GM23338 (cell line): ENCODE data around the gene NEFH. TPM values are rescaled to one million over a fixed set of nuclear protein-coding genes. Genes with fewer than 3 reads are reported as not detected.
A peak's percentile ranks its signal among the peaks of the same experiment; 100 is the strongest.

Experiments used
- ATAC-seq: fragments of 200-7000 bp; cut with Tn5 transposase; 3 replicates; pipeline ENCODE4 v1.9.1; 2020
- DNase-seq: peaks from one replicate; pipeline ENCODE4 v3.0.0-alpha.2; 2015; ENCODE audit warnings: low spot score
- H2AFZ ChIP-seq: fragments of 200-600 bp; sonication (generic); 2 replicates; pipeline ENCODE4 v1.8.0; 2016; ENCODE audit warnings: antibody characterized with exemption, mild to moderate bottlenecking, moderate library complexity
- H3F3A ChIP-seq: fragments of 200-600 bp; sonication (generic); replicated peaks from 2 replicates; pipeline ENCODE4 v1.8.0; 2017; ENCODE audit warnings: antibody characterized with exemption, mixed run types, low read depth
- H3K27ac ChIP-seq: fragments of 200-600 bp; sonication (generic); 2 replicates; pipeline ENCODE4 v1.6.1; 2016; ENCODE audit warnings: low read depth
- H3K27me3 ChIP-seq: fragments of 200-600 bp; sonication (generic); 2 replicates; pipeline ENCODE4 v1.8.0; 2016; ENCODE audit warnings: mild to moderate bottlenecking, mixed run types, moderate library complexity; ENCODE audit not compliant: insufficient read depth
- H3K36me3 ChIP-seq: fragments of 200-600 bp; sonication (generic); 2 replicates; pipeline ENCODE4 v1.8.0; 2016; ENCODE audit warnings: mild to moderate bottlenecking; ENCODE audit not compliant: insufficient read depth
- H3K4me1 ChIP-seq: fragments of 200-600 bp; sonication (generic); 2 replicates; pipeline ENCODE4 v1.8.0; 2016; ENCODE audit warnings: mild to moderate bottlenecking, moderate library complexity; ENCODE audit not compliant: insufficient read depth
- H3K4me2 ChIP-seq: fragments of 200-600 bp; sonication (generic); 2 replicates; pipeline ENCODE4 v1.7.1; 2017; ENCODE audit warnings: mixed run types
- H3K4me3 ChIP-seq: fragments of 200-600 bp; sonication (generic); 2 replicates; pipeline ENCODE4 v1.6.1; 2016; ENCODE audit warnings: mixed run types
- H3K79me2 ChIP-seq: fragments of 200-600 bp; sonication (generic); replicated peaks from 2 replicates; pipeline ENCODE4 v1.8.0; 2017; ENCODE audit warnings: mild to moderate bottlenecking; ENCODE audit not compliant: insufficient read depth
- H3K9me2 ChIP-seq: fragments of 200-600 bp; sonication (generic); 2 replicates; pipeline ENCODE4 v1.8.0; 2017; ENCODE audit not compliant: insufficient read depth
- H4K20me1 ChIP-seq: fragments of 200-600 bp; sonication (generic); replicated peaks from 2 replicates; pipeline ENCODE4 v1.8.0; 2017; ENCODE audit warnings: mild to moderate bottlenecking; ENCODE audit not compliant: insufficient read depth
- H3K27ac Mint-ChIP-seq: 2 replicates; pipeline ENCODE4 v1.8.0; 2020; ENCODE audit warnings: inconsistent platforms, mild to moderate bottlenecking, moderate library complexity, mixed read lengths
- H3K27me3 Mint-ChIP-seq: 3 replicates; pipeline ENCODE4 v1.8.0; 2022; ENCODE audit warnings: low read depth, mild to moderate bottlenecking, moderate library complexity, mixed read lengths, inconsistent platforms; ENCODE audit not compliant: insufficient read depth, poor library complexity
- H3K36me3 Mint-ChIP-seq: 3 replicates; pipeline ENCODE4 v1.8.0; 2021; ENCODE audit warnings: low read depth, mild to moderate bottlenecking, inconsistent platforms, moderate library complexity, mixed read lengths
- H3K4me1 Mint-ChIP-seq: 3 replicates; pipeline ENCODE4 v1.8.0; 2020; ENCODE audit warnings: mild to moderate bottlenecking, inconsistent platforms, mixed read lengths
- H3K4me3 Mint-ChIP-seq: 3 replicates; pipeline ENCODE4 v1.8.0; 2021; ENCODE audit warnings: moderate library complexity, mild to moderate bottlenecking, inconsistent platforms, mixed read lengths
- H3K9me3 Mint-ChIP-seq: 3 replicates; pipeline ENCODE4 v1.8.0; 2020; ENCODE audit warnings: moderate library complexity, mild to moderate bottlenecking, inconsistent platforms, mixed read lengths
- CREB1 ChIP-seq: fragments of 250-450 bp; sonication (Bioruptor Pico); IDR thresholded peaks from 2 replicates; pipeline ENCODE4 v1.5.0; 2020; ENCODE audit warnings: low read depth, mild to moderate bottlenecking, moderate library complexity
- CTCF ChIP-seq, 2 experiments: fragments of 200-600 bp in 1 of 2; sonication (generic) in 1 of 2; conservative IDR thresholded peaks; 2 replicates each; pipeline versions ENCODE4 v1.5.1 to v1.6.1; 2016 to 2017; ENCODE audit warnings: antibody characterized with exemption in 2 of 2, low read depth in 2 of 2, mild to moderate bottlenecking in 2 of 2, moderate library complexity in 1 of 2
- EZH2 ChIP-seq: fragments of 200-600 bp; sonication (generic); IDR thresholded peaks from one replicate; pipeline ENCODE4 v1.8.0; 2017; ENCODE audit warnings: antibody characterized with exemption, mild to moderate bottlenecking, low read depth; ENCODE audit not compliant: unreplicated experiment
- EZH2phosphoT487 ChIP-seq: fragments of 200-600 bp; sonication (generic); IDR thresholded peaks from one replicate; pipeline ENCODE4 v1.8.1; 2018; ENCODE audit warnings: antibody characterized with exemption; ENCODE audit not compliant: unreplicated experiment
- JUNB ChIP-seq: IDR thresholded peaks from one replicate; pipeline ENCODE4 v1.6.1; 2016; ENCODE audit warnings: antibody characterized with exemption; ENCODE audit not compliant: unreplicated experiment
- NANOG ChIP-seq: IDR thresholded peaks from 2 replicates; pipeline ENCODE4 v1.6.1; 2016; ENCODE audit warnings: antibody characterized with exemption, borderline replicate concordance
- POLR2AphosphoS5 ChIP-seq: IDR thresholded peaks from 2 replicates; pipeline ENCODE4 v1.6.1; 2016; ENCODE audit warnings: antibody characterized with exemption, low read depth
- REST ChIP-seq: IDR thresholded peaks from one replicate; pipeline ENCODE4 v1.6.1; 2018; ENCODE audit warnings: antibody characterized with exemption; ENCODE audit not compliant: unreplicated experiment
- STAT1 ChIP-seq: IDR thresholded peaks from one replicate; pipeline ENCODE4 v1.6.1; 2016; ENCODE audit warnings: antibody characterized with exemption; ENCODE audit not compliant: unreplicated experiment
- ZNF114 ChIP-seq: fragments of 250-450 bp; sonication (Bioruptor Pico); IDR thresholded peaks from 2 replicates; pipeline ENCODE4 v1.5.0; 2020; ENCODE audit warnings: mild to moderate bottlenecking, moderate library complexity
- ZNF331 ChIP-seq: fragments of 250-450 bp; sonication (Bioruptor Pico); IDR thresholded peaks from 2 replicates; pipeline ENCODE4 v1.5.0; 2020; ENCODE audit warnings: low read depth, mild to moderate bottlenecking, moderate library complexity
- polyA plus RNA-seq: library from polyadenylated mRNA; unstranded; fragments of >200 nt; fragmentation: Nextera tagmentation; extraction: Ambion mirVana; gene quantifications from 2 replicates; pipeline ENCODE4 v1.2.1, GENCODE V29; 2016
- total RNA-seq: library from RNA; depleted of rRNA; stranded (reverse); fragments of >200 nt; shearing (Covaris generic); gene quantifications from 2 replicates; pipeline ENCODE4 v1.2.3, GENCODE V29; 2014
- TF ChIP-seq, protein P1 (sequence below): IDR thresholded peaks from 2 replicates; pipeline ENCODE4 v1.6.1; 2016; ENCODE audit warnings: antibody characterized with exemption
- TF ChIP-seq, protein P2 (sequence below): fragments of 250-450 bp; sonication (Bioruptor Pico); IDR thresholded peaks from 2 replicates; pipeline ENCODE4 v1.5.0; 2020; ENCODE audit warnings: mild to moderate bottlenecking, moderate library complexity

NEFH gene
- total and polyA plus RNA-seq, 2 experiments from 2014 or later = 2.4 to 6.3 TPM

GRCh38 chr22:29442976-29443375 is 37.0 kb upstream of the NEFH start (continued):
- TF ChIP-seq ZNF114 (CRISPR knock-in tag) = no peak
- no peak for TF ChIP-seq STAT1

GRCh38 chr22:29443452-29443851 is 36.6 kb upstream of the NEFH start:
- Mint-ChIP-seq H3K27ac (no peak overlapping the region), H3K4me3 (no peak overlapping the region)

More at GRCh38 chr22:29443452-29443851, 36.6 kb upstream of the NEFH start:
- TF ChIP-seq EZH2 (no peak), ZNF114 (CRISPR knock-in tag) (no peak), CTCF (conservative IDR thresholded peaks at IDR 0.05; ENCODE audit: low read depth in 2 of 2) (no peak), JUNB (no peak), CREB1 (CRISPR knock-in tag) (no peak), ZNF331 (CRISPR knock-in tag) (no peak), EZH2phosphoT487 (no peak), NANOG (no peak), POLR2AphosphoS5 (no peak), STAT1 (no peak), REST (no peak)
- TF ChIP-seq, protein P1, sequence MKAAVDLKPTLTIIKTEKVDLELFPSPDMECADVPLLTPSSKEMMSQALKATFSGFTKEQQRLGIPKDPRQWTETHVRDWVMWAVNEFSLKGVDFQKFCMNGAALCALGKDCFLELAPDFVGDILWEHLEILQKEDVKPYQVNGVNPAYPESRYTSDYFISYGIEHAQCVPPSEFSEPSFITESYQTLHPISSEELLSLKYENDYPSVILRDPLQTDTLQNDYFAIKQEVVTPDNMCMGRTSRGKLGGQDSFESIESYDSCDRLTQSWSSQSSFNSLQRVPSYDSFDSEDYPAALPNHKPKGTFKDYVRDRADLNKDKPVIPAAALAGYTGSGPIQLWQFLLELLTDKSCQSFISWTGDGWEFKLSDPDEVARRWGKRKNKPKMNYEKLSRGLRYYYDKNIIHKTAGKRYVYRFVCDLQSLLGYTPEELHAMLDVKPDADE = no peak
- TF ChIP-seq, protein P2, sequence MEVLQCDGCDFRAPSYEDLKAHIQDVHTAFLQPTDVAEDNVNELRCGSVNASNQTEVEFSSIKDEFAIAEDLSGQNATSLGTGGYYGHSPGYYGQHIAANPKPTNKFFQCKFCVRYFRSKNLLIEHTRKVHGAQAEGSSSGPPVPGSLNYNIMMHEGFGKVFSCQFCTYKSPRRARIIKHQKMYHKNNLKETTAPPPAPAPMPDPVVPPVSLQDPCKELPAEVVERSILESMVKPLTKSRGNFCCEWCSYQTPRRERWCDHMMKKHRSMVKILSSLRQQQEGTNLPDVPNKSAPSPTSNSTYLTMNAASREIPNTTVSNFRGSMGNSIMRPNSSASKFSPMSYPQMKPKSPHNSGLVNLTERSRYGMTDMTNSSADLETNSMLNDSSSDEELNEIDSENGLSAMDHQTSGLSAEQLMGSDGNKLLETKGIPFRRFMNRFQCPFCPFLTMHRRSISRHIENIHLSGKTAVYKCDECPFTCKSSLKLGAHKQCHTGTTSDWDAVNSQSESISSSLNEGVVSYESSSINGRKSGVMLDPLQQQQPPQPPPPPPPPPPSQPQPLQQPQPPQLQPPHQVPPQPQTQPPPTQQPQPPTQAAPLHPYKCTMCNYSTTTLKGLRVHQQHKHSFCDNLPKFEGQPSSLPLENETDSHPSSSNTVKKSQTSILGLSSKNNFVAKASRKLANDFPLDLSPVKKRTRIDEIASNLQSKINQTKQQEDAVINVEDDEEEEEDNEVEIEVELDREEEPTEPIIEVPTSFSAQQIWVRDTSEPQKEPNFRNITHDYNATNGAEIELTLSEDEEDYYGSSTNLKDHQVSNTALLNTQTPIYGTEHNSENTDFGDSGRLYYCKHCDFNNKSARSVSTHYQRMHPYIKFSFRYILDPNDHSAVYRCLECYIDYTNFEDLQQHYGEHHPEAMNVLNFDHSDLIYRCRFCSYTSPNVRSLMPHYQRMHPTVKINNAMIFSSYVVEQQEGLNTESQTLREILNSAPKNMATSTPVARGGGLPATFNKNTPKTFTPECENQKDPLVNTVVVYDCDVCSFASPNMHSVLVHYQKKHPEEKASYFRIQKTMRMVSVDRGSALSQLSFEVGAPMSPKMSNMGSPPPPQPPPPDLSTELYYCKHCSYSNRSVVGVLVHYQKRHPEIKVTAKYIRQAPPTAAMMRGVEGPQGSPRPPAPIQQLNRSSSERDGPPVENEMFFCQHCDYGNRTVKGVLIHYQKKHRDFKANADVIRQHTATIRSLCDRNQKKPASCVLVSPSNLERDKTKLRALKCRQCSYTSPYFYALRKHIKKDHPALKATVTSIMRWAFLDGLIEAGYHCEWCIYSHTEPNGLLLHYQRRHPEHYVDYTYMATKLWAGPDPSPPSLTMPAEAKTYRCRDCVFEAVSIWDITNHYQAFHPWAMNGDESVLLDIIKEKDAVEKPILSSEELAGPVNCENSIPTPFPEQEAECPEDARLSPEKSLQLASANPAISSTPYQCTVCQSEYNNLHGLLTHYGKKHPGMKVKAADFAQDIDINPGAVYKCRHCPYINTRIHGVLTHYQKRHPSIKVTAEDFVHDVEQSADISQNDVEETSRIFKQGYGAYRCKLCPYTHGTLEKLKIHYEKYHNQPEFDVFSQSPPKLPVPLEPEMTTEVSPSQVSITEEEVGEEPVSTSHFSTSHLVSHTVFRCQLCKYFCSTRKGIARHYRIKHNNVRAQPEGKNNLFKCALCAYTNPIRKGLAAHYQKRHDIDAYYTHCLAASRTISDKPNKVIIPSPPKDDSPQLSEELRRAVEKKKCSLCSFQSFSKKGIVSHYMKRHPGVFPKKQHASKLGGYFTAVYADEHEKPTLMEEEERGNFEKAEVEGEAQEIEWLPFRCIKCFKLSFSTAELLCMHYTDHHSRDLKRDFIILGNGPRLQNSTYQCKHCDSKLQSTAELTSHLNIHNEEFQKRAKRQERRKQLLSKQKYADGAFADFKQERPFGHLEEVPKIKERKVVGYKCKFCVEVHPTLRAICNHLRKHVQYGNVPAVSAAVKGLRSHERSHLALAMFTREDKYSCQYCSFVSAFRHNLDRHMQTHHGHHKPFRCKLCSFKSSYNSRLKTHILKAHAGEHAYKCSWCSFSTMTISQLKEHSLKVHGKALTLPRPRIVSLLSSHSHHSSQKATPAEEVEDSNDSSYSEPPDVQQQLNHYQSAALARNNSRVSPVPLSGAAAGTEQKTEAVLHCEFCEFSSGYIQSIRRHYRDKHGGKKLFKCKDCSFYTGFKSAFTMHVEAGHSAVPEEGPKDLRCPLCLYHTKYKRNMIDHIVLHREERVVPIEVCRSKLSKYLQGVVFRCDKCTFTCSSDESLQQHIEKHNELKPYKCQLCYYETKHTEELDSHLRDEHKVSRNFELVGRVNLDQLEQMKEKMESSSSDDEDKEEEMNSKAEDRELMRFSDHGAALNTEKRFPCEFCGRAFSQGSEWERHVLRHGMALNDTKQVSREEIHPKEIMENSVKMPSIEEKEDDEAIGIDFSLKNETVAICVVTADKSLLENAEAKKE = no peak
- H3K4me2 ChIP-seq = no peak overlapping the region
- H3K4me1 ChIP-seq = no peaks in the 10 kb centered on the region
- Mint-ChIP-seq H3K9me3 (no peaks in the 10 kb centered on the region), H3K4me1 (peaks cover 6% of the 10 kb centered on the region; the same call in 2 of the 3 replicates), H3K27me3 (peaks cover 1% of the 10 kb centered on the region), H3K36me3 (no peaks in the 10 kb centered on the region)
- H2AFZ ChIP-seq = no peak overlapping the region
- no peak overlapping the region for H3K4me3 ChIP-seq
- no peaks in the 10 kb centered on the region for H3K27me3 ChIP-seq
- peak; percentile 19 for DNase-seq
- H3K79me2 ChIP-seq = no peaks in the 10 kb centered on the region
- ATAC-seq = no peak
- no peaks in the 10 kb centered on the region for H4K20me1 ChIP-seq
- H3K27ac ChIP-seq = no peak overlapping the region
- H3F3A ChIP-seq = no peaks in the 10 kb centered on the region
- no peaks in the 10 kb centered on the region for H3K36me3 ChIP-seq
- H3K9me2 ChIP-seq = no peaks in the 10 kb centered on the region
